ENCODE measurements around the gene OAS1.

Gene OAS1

GRCh38 chr12:112928978-112929377 lies 22.2 kb downstream of the OAS1 start:
- FAIRE-seq = no peak
- no peak for DNase-seq (ENCODE audit: insufficient read length, low spot score)
- no peak for TF ChIP-seq POLR2AphosphoS5 (IDR thresholded peaks at IDR 0.05; ENCODE audit: low read depth, low read length)
- no peak for TF ChIP-seq TAF1 (IDR thresholded peaks at IDR 0.05; ENCODE audit: low read depth, low read length)
- no peak for TF ChIP-seq POU2F2 (IDR thresholded peaks at IDR 0.05; ENCODE audit: low read depth, low read length)
- no peak for TF ChIP-seq PAX5 (IDR thresholded peaks at IDR 0.05; ENCODE audit: insufficient read depth, low read length, severe bottlenecking)
- no peak for TF ChIP-seq SPI1 (IDR thresholded peaks at IDR 0.05; ENCODE audit: low read depth, low read length)
- TF ChIP-seq POLR2A (IDR thresholded peaks at IDR 0.05; ENCODE audit: low read depth, low read length) = no peak

GRCh38 chr12:112929715-112930114 lies 23.0 kb downstream of the OAS1 start:
- FAIRE-seq (no peak), DNase-seq (ENCODE audit: insufficient read length, low spot score) (no peak)

GRCh38 chr12:112930350-112930749 lies 23.6 kb downstream of the OAS1 start:
- FAIRE-seq = no peak
- DNase-seq (ENCODE audit: insufficient read length, low spot score) = no peak

More at GRCh38 chr12:112929715-112930114, 23.0 kb downstream of the OAS1 start:
- TF ChIP-seq SPI1 (IDR thresholded peaks at IDR 0.05; ENCODE audit: low read depth, low read length) (no peak), POLR2A (IDR thresholded peaks at IDR 0.05; ENCODE audit: low read depth, low read length) (no peak), TAF1 (IDR thresholded peaks at IDR 0.05; ENCODE audit: low read depth, low read length) (no peak), POLR2AphosphoS5 (IDR thresholded peaks at IDR 0.05; ENCODE audit: low read depth, low read length) (no peak), POU2F2 (IDR thresholded peaks at IDR 0.05; ENCODE audit: low read depth, low read length) (no peak), PAX5 (IDR thresholded peaks at IDR 0.05; ENCODE audit: insufficient read depth, low read length, severe bottlenecking) (no peak)

GRCh38 chr12:112932485-112933128 lies 25.8 kb downstream of the OAS1 start:
- no peak for TF ChIP-seq POLR2A (IDR thresholded peaks at IDR 0.05; ENCODE audit: low read depth, low read length)
- TF ChIP-seq POLR2AphosphoS5 (IDR thresholded peaks at IDR 0.05; ENCODE audit: low read depth, low read length) = no peak
- TF ChIP-seq SPI1 (IDR thresholded peaks at IDR 0.05; ENCODE audit: low read depth, low read length) = no peak
- no peak for TF ChIP-seq TAF1 (IDR thresholded peaks at IDR 0.05; ENCODE audit: low read depth, low read length)
- no peak for TF ChIP-seq PAX5 (IDR thresholded peaks at IDR 0.05; ENCODE audit: insufficient read depth, low read length, severe bottlenecking)
- no peak for TF ChIP-seq POU2F2 (IDR thresholded peaks at IDR 0.05; ENCODE audit: low read depth, low read length)

More at GRCh38 chr12:112930350-112930749, 23.6 kb downstream of the OAS1 start:
- TF ChIP-seq POLR2A (IDR thresholded peaks at IDR 0.05; ENCODE audit: low read depth, low read length) (no peak), TAF1 (IDR thresholded peaks at IDR 0.05; ENCODE audit: low read depth, low read length) (no peak), PAX5 (IDR thresholded peaks at IDR 0.05; ENCODE audit: insufficient read depth, low read length, severe bottlenecking) (no peak), POLR2AphosphoS5 (IDR thresholded peaks at IDR 0.05; ENCODE audit: low read depth, low read length) (no peak), POU2F2 (IDR thresholded peaks at IDR 0.05; ENCODE audit: low read depth, low read length) (no peak), SPI1 (IDR thresholded peaks at IDR 0.05; ENCODE audit: low read depth, low read length) (no peak)

GRCh38 chr12:112933129-112933505 lies 26.4 kb downstream of the OAS1 start:
- TF ChIP-seq TAF1 (IDR thresholded peaks at IDR 0.05; ENCODE audit: low read depth, low read length) (no peak), POU2F2 (IDR thresholded peaks at IDR 0.05; ENCODE audit: low read depth, low read length) (no peak), POLR2A (IDR thresholded peaks at IDR 0.05; ENCODE audit: low read depth, low read length) (no peak), SPI1 (IDR thresholded peaks at IDR 0.05; ENCODE audit: low read depth, low read length) (no peak), POLR2AphosphoS5 (IDR thresholded peaks at IDR 0.05; ENCODE audit: low read depth, low read length) (no peak), PAX5 (IDR thresholded peaks at IDR 0.05; ENCODE audit: insufficient read depth, low read length, severe bottlenecking) (no peak)
- no peak for FAIRE-seq
- DNase-seq (ENCODE audit: insufficient read length, low spot score) = no peak

More at GRCh38 chr12:112932485-112933128, 25.8 kb downstream of the OAS1 start:
- FAIRE-seq = no peak
- DNase-seq (ENCODE audit: insufficient read length, low spot score) = no peak

- DNase-seq (ENCODE audit: insufficient read length, low spot score) (no peak), FAIRE-seq (no peak)
- TF ChIP-seq POLR2A (IDR thresholded peaks at IDR 0.05; ENCODE audit: low read depth, low read length) = no peak
- no peak for TF ChIP-seq POU2F2 (IDR thresholded peaks at IDR 0.05; ENCODE audit: low read depth, low read length)
- TF ChIP-seq SPI1 (IDR thresholded peaks at IDR 0.05; ENCODE audit: low read depth, low read length) = no peak
- no peak for TF ChIP-seq PAX5 (IDR thresholded peaks at IDR 0.05; ENCODE audit: insufficient read depth, low read length, severe bottlenecking)
- TF ChIP-seq TAF1 (IDR thresholded peaks at IDR 0.05; ENCODE audit: low read depth, low read length) = no peak
- TF ChIP-seq POLR2AphosphoS5 (IDR thresholded peaks at IDR 0.05; ENCODE audit: low read depth, low read length) = no peak
These were observed 29.5 kb downstream of the OAS1 start for GRCh38 chr12:112936264-112936663.

GRCh38 chr12:112936927-112937326 lies 30.2 kb downstream of the OAS1 start:
- no peak for DNase-seq (ENCODE audit: insufficient read length, low spot score)
- TF ChIP-seq POLR2AphosphoS5 (IDR thresholded peaks at IDR 0.05; ENCODE audit: low read depth, low read length) (no peak), POLR2A (IDR thresholded peaks at IDR 0.05; ENCODE audit: low read depth, low read length) (no peak), SPI1 (IDR thresholded peaks at IDR 0.05; ENCODE audit: low read depth, low read length) (no peak), POU2F2 (IDR thresholded peaks at IDR 0.05; ENCODE audit: low read depth, low read length) (no peak), TAF1 (IDR thresholded peaks at IDR 0.05; ENCODE audit: low read depth, low read length) (no peak), PAX5 (IDR thresholded peaks at IDR 0.05; ENCODE audit: insufficient read depth, low read length, severe bottlenecking) (no peak)
- FAIRE-seq = no peak

GRCh38 chr12:112937741-112938719 lies 31.3 kb downstream of the OAS1 start, which contains the start of gene OAS3:
Gene OAS3, plus strand, starts transcription at chr12:112938474. Its CDS starts 57 bp downstream, at chr12:112938531.
- TF ChIP-seq SPI1 (IDR thresholded peaks at IDR 0.05; ENCODE audit: low read depth, low read length) = peak; percentile 57
- no peak for TF ChIP-seq POU2F2 (IDR thresholded peaks at IDR 0.05; ENCODE audit: low read depth, low read length)
- peak; percentile 87 for FAIRE-seq
- peak; percentile 31 for DNase-seq (ENCODE audit: insufficient read length, low spot score)

- DNase-seq (ENCODE audit: insufficient read length, low spot score) (no peak), FAIRE-seq (no peak)
- TF ChIP-seq POU2F2 (IDR thresholded peaks at IDR 0.05; ENCODE audit: low read depth, low read length) = no peak
- no peak for TF ChIP-seq PAX5 (IDR thresholded peaks at IDR 0.05; ENCODE audit: insufficient read depth, low read length, severe bottlenecking)
- TF ChIP-seq SPI1 (IDR thresholded peaks at IDR 0.05; ENCODE audit: low read depth, low read length) = no peak
- no peak for TF ChIP-seq TAF1 (IDR thresholded peaks at IDR 0.05; ENCODE audit: low read depth, low read length)
- no peak for TF ChIP-seq POLR2AphosphoS5 (IDR thresholded peaks at IDR 0.05; ENCODE audit: low read depth, low read length)
- TF ChIP-seq POLR2A (IDR thresholded peaks at IDR 0.05; ENCODE audit: low read depth, low read length) = no peak
These were observed 32.0 kb downstream of the OAS1 start for GRCh38 chr12:112938751-112939150.
